Hepatocyte (in vitro differentiated cells): ENCODE measurements around the gene WDR90. TPM values are rescaled to one million over a fixed set of nuclear protein-coding genes. Genes with fewer than 3 reads are reported as not detected.

ENCODE experiments used
- DNase-seq: peaks from one replicate; pipeline ENCODE4 v3.0.0-alpha.2; 2016; ENCODE audit warnings: low spot score
- H2AFZ ChIP-seq: fragments of 200-600 bp; sonication (generic); 2 replicates; pipeline ENCODE4 v1.6.0; 2016; ENCODE audit warnings: antibody characterized with exemption, mild to moderate bottlenecking
- H3K27ac ChIP-seq: fragments of 200-600 bp; sonication (generic); 2 replicates; pipeline ENCODE4 v1.5.1; 2016; ENCODE audit warnings: mild to moderate bottlenecking
- H3K27me3 ChIP-seq: fragments of 200-600 bp; sonication (generic); 2 replicates; pipeline ENCODE4 v1.6.1; 2016
- H3K36me3 ChIP-seq: fragments of 200-600 bp; sonication (generic); replicated peaks from 2 replicates; pipeline ENCODE4 v1.5.1; 2016; ENCODE audit warnings: low read depth; ENCODE audit not compliant: insufficient read depth
- H3K4me1 ChIP-seq: fragments of 200-600 bp; sonication (generic); 2 replicates; pipeline ENCODE4 v1.5.1; 2016; ENCODE audit warnings: mild to moderate bottlenecking, moderate library complexity; ENCODE audit not compliant: insufficient read depth
- H3K4me2 ChIP-seq: fragments of 200-600 bp; sonication (generic); 2 replicates; pipeline ENCODE4 v1.6.0; 2016
- H3K4me3 ChIP-seq: fragments of 200-600 bp; sonication (generic); 2 replicates; pipeline ENCODE4 v1.5.1; 2016; ENCODE audit warnings: mild to moderate bottlenecking
- H3K79me2 ChIP-seq: fragments of 200-600 bp; sonication (generic); 2 replicates; pipeline ENCODE4 v1.6.0; 2017; ENCODE audit warnings: mild to moderate bottlenecking
- H3K9me2 ChIP-seq: fragments of 200-600 bp; sonication (generic); replicated peaks from 2 replicates; pipeline ENCODE4 v1.6.0; 2017; ENCODE audit warnings: mild to moderate bottlenecking; ENCODE audit not compliant: insufficient read depth
- H3K9me3 ChIP-seq: fragments of 200-600 bp; sonication (generic); 2 replicates; pipeline ENCODE4 v1.5.1; 2016; ENCODE audit warnings: low read depth, mild to moderate bottlenecking
- H4K20me1 ChIP-seq: fragments of 200-600 bp; sonication (generic); 2 replicates; pipeline ENCODE4 v1.6.0; 2016; ENCODE audit warnings: mild to moderate bottlenecking; ENCODE audit not compliant: insufficient read depth, poor library complexity, severe bottlenecking
- CTCF ChIP-seq: fragments of 200-600 bp; sonication (generic); IDR thresholded peaks from 2 replicates; pipeline ENCODE4 v1.5.1; 2016; ENCODE audit warnings: antibody characterized with exemption, mild to moderate bottlenecking; ENCODE audit not compliant: poor library complexity
- EZH2 ChIP-seq: fragments of 200-600 bp; sonication (generic); IDR thresholded peaks from 2 replicates; pipeline ENCODE4 v1.6.1; 2016; ENCODE audit warnings: antibody characterized with exemption, mild to moderate bottlenecking, borderline replicate concordance
- EZH2phosphoT487 ChIP-seq: fragments of 200-600 bp; sonication (generic); IDR thresholded peaks from one replicate; pipeline ENCODE4 v1.6.1; 2018; ENCODE audit warnings: antibody characterized with exemption, mild to moderate bottlenecking, low read depth, moderate library complexity; ENCODE audit not compliant: unreplicated experiment, severe bottlenecking
- WGBS: methylation state at CpG from one replicate; pipeline ENCODE4 v1.1.6; 2016; ENCODE audit warnings: low lambda C conversion rate; ENCODE audit errors: missing lambda C conversion rate; 5-methylcytosine and 5-hydroxymethylcytosine counted together
- polyA plus RNA-seq: library from polyadenylated mRNA; unstranded; fragments of >200 nt; fragmentation: Nextera tagmentation; extraction: Ambion mirVana; gene quantifications from 2 replicates; pipeline ENCODE4 v1.2.1, GENCODE V29; 2016
- total RNA-seq: library from RNA; depleted of rRNA; stranded (reverse); fragments of >200 nt; gene quantifications from 2 replicates; pipeline ENCODE4 v1.2.3, GENCODE V29; 2014

Gene WDR90
- total and polyA plus RNA-seq, 2 experiments from 2014 or later, result 14.4 to 25.1 TPM

GRCh38 chr16:698911-699671 lies 49.9 kb downstream of the WDR90 start:
- Histone ChIP-seq H3K4me2 (no peak overlapping the region), H3K9me3 (no peaks in the 10 kb centered on the region), H3K9me2 (no peaks in the 10 kb centered on the region), H3K4me3 (no peak overlapping the region), H3K4me1 (peaks cover 4% of the 10 kb centered on the region), H3K79me2 (no peaks in the 10 kb centered on the region), H4K20me1 (no peaks in the 10 kb centered on the region), H3K27me3 (peaks cover 84% of the 10 kb centered on the region), H3K36me3 (no peaks in the 10 kb centered on the region), H2AFZ (no peak overlapping the region), H3K27ac (no peak overlapping the region)
- DNase-seq, result no peak
- WGBS, result 79% methylated on average over 18 of the region's 19 CpGs
- no peak for TF ChIP-seq CTCF
- TF ChIP-seq EZH2, result no peak
- no peak for TF ChIP-seq EZH2phosphoT487

GRCh38 chr16:700684-701584 lies 51.8 kb downstream of the WDR90 start:
- H4K20me1 ChIP-seq, result no peaks in the 10 kb centered on the region
- no peak overlapping the region for H3K27ac ChIP-seq
- no peaks in the 10 kb centered on the region for H3K4me1 ChIP-seq
- DNase-seq, result peak; percentile 75
- H2AFZ ChIP-seq, result no peak overlapping the region
- H3K9me2 ChIP-seq, result no peaks in the 10 kb centered on the region
- peak overlapping the region; percentile 67 for H3K4me2 ChIP-seq
- 18% methylated on average over 50 of the region's 76 CpGs for WGBS
- H3K9me3 ChIP-seq, result no peaks in the 10 kb centered on the region
- H3K4me3 ChIP-seq, result no peak overlapping the region
- H3K36me3 ChIP-seq, result no peaks in the 10 kb centered on the region
- no peaks in the 10 kb centered on the region for H3K79me2 ChIP-seq
- H3K27me3 ChIP-seq, result peaks cover 79% of the 10 kb centered on the region
- TF ChIP-seq CTCF, result no peak
- TF ChIP-seq EZH2, result peak; percentile 74
- TF ChIP-seq EZH2phosphoT487, result no peak

GRCh38 chr16:702341-702740 lies 53.2 kb downstream of the WDR90 start:
- no peaks in the 10 kb centered on the region for H3K79me2 ChIP-seq
- H4K20me1 ChIP-seq, result no peaks in the 10 kb centered on the region
- no peak overlapping the region for H3K4me3 ChIP-seq
- H3K4me1 ChIP-seq, result no peaks in the 10 kb centered on the region
- H3K9me2 ChIP-seq, result no peaks in the 10 kb centered on the region
- H3K36me3 ChIP-seq, result no peaks in the 10 kb centered on the region
- H3K27ac ChIP-seq, result no peak overlapping the region
- no peaks in the 10 kb centered on the region for H3K9me3 ChIP-seq
- no peak for TF ChIP-seq CTCF
- no peak for TF ChIP-seq EZH2phosphoT487
- TF ChIP-seq EZH2, result no peak
- DNase-seq, result no peak
- H2AFZ ChIP-seq, result no peak overlapping the region
- 87% methylated on average over 19 of the region's 19 CpGs for WGBS
- H3K4me2 ChIP-seq, result no peak overlapping the region
- H3K27me3 ChIP-seq, result peaks cover 84% of the 10 kb centered on the region
